ENCODE results near the gene NGF.
"Not testable (repeated sequence)": the region's sequence is repeated elsewhere in the genome, so short reads cannot be mapped to it uniquely, and the experiment has no call there.

The NGF gene

GRCh38 chr1:115310581-115311473 lies 27.2 kb downstream of the NGF start:
- DNase-seq (ENCODE audit: low read depth, low spot score) = no peak

GRCh38 chr1:115309504-115309903 lies 28.5 kb downstream of the NGF start:
- DNase-seq (ENCODE audit: low read depth, low spot score) = not testable (repeated sequence)

- no peak for DNase-seq (ENCODE audit: low read depth, low spot score)
These were observed 29.1 kb downstream of the NGF start for GRCh38 chr1:115308969-115309368.

GRCh38 chr1:115307661-115308060 lies 30.4 kb downstream of the NGF start:
- DNase-seq (ENCODE audit: low read depth, low spot score) = no peak

- DNase-seq (ENCODE audit: low read depth, low spot score) = no peak
These were observed 31.9 kb downstream of the NGF start for GRCh38 chr1:115306146-115306545.

- no peak for DNase-seq (ENCODE audit: low read depth, low spot score)
These were observed 34.7 kb downstream of the NGF start for GRCh38 chr1:115303364-115303763.

GRCh38 chr1:115302390-115302961 lies 35.6 kb downstream of the NGF start:
- no peak for DNase-seq (ENCODE audit: low read depth, low spot score)

GRCh38 chr1:115301438-115302020 lies 36.5 kb downstream of the NGF start:
- DNase-seq (ENCODE audit: low read depth, low spot score) = no peak

- no peak for DNase-seq (ENCODE audit: low read depth, low spot score)
These were observed 37.8 kb downstream of the NGF start for GRCh38 chr1:115300087-115300876.

GRCh38 chr1:115299266-115299665 lies 38.8 kb downstream of the NGF start:
- DNase-seq (ENCODE audit: low read depth, low spot score) = no peak

- no peak for DNase-seq (ENCODE audit: low read depth, low spot score)
These were observed 41.1 kb downstream of the NGF start for GRCh38 chr1:115296981-115297380.

- DNase-seq (ENCODE audit: low read depth, low spot score) = no peak
These were observed 41.9 kb downstream of the NGF start for GRCh38 chr1:115295904-115296696.

GRCh38 chr1:115293899-115294298 lies 44.1 kb downstream of the NGF start:
- DNase-seq (ENCODE audit: low read depth, low spot score) = no peak

GRCh38 chr1:115293006-115293405 lies 45.0 kb downstream of the NGF start:
- DNase-seq (ENCODE audit: low read depth, low spot score) = no peak

GRCh38 chr1:115291741-115292140 lies 46.3 kb downstream of the NGF start:
- no peak for DNase-seq (ENCODE audit: low read depth, low spot score)

- DNase-seq (ENCODE audit: low read depth, low spot score) = no peak
These were observed 48.1 kb downstream of the NGF start for GRCh38 chr1:115289940-115290339.

GRCh38 chr1:115288591-115289198 lies 49.4 kb downstream of the NGF start:
- DNase-seq (ENCODE audit: low read depth, low spot score) = no peak

- no peak for DNase-seq (ENCODE audit: low read depth, low spot score)
These were observed 51.4 kb downstream of the NGF start for GRCh38 chr1:115286431-115287205.

GRCh38 chr1:115284209-115284608 lies 53.8 kb downstream of the NGF start:
- no peak for DNase-seq (ENCODE audit: low read depth, low spot score)

- DNase-seq (ENCODE audit: low read depth, low spot score) = no peak
These were observed 54.3 kb downstream of the NGF start for GRCh38 chr1:115283681-115284146.
